ENCODE data around the gene GOLGA6C. TPM values are rescaled to one million over a fixed set of nuclear protein-coding genes. Genes with fewer than 3 reads are reported as not detected.
"Not testable (repeated sequence)": the region's sequence is repeated elsewhere in the genome, so short reads cannot be mapped to it uniquely, and the experiment has no call there.

GOLGA6C gene
- total RNA-seq (ENCODE audit: low replicate concordance) = not detected in 2 replicates

GRCh38 chr15:75258034-75258433 lies at the start of gene GOLGA6C:
Gene GOLGA6C (plus strand): TSS chr15:75258334. CDS start chr15:75258599, 265 bp downstream.
- not testable (repeated sequence) for H3K27ac Mint-ChIP-seq; H3K9ac ChIP-seq; H3K27ac ChIP-seq; H3K4me2 ChIP-seq; H3K4me3 Mint-ChIP-seq; H4K20me1 ChIP-seq (ENCODE audit: low read depth); H3K4me1 Mint-ChIP-seq; H3K9me3 ChIP-seq (ENCODE audit: low read depth); H3K9me3 Mint-ChIP-seq; H3F3A ChIP-seq (ENCODE audit: low read depth); H3K4me3 ChIP-seq; DNase-seq (ENCODE audit: low spot score); H2AFZ ChIP-seq (replicated peaks); H3K79me2 ChIP-seq (ENCODE audit: low read depth); H3K27me3 ChIP-seq; H3K36me3 ChIP-seq; H3K4me1 ChIP-seq; H3K36me3 Mint-ChIP-seq; H3K27me3 Mint-ChIP-seq (ENCODE audit: insufficient read depth, low read depth)

GRCh38 chr15:75208501-75209288 lies 49.4 kb upstream of the GOLGA6C start:
- H3K27ac ChIP-seq = no peak overlapping the region
- H3K79me2 ChIP-seq (ENCODE audit: low read depth) = peaks cover 29% of the 10 kb centered on the region
- H3K27ac Mint-ChIP-seq = no peak overlapping the region

GRCh38 chr15:75209289-75209676 lies 48.9 kb upstream of the GOLGA6C start:
- no peak overlapping the region for H3K27ac Mint-ChIP-seq
- peaks cover 65% of the 10 kb centered on the region for H4K20me1 ChIP-seq (ENCODE audit: low read depth)
- peaks cover 9% of the 10 kb centered on the region for H3K4me1 Mint-ChIP-seq
- no peaks in the 10 kb centered on the region for H3F3A ChIP-seq (ENCODE audit: low read depth)
- no peaks in the 10 kb centered on the region for H3K36me3 ChIP-seq
- no peak overlapping the region for H3K4me2 ChIP-seq
- H3K4me3 ChIP-seq = no peak overlapping the region
- H3K9me3 Mint-ChIP-seq = no peaks in the 10 kb centered on the region
- no peak overlapping the region for H3K27ac ChIP-seq
- no peak for DNase-seq (ENCODE audit: low spot score)
- H3K4me3 Mint-ChIP-seq = no peak overlapping the region
- H3K27me3 Mint-ChIP-seq (ENCODE audit: insufficient read depth, low read depth) = peaks cover 4% of the 10 kb centered on the region
- TF ChIP-seq EZH2phosphoT487 (IDR thresholded peaks at IDR 0.05) = no peak
- no peak for TF ChIP-seq CTCF (IDR thresholded peaks at IDR 0.05)
- TF ChIP-seq EZH2 (IDR thresholded peaks at IDR 0.05) = no peak
- no peak overlapping the region for H2AFZ ChIP-seq (replicated peaks)
- H3K36me3 Mint-ChIP-seq = peaks cover 2% of the 10 kb centered on the region
- no peaks in the 10 kb centered on the region for H3K27me3 ChIP-seq
- H3K9ac ChIP-seq = no peak overlapping the region
- peaks cover 23% of the 10 kb centered on the region for H3K79me2 ChIP-seq (ENCODE audit: low read depth)
- H3K9me3 ChIP-seq (ENCODE audit: low read depth) = no peaks in the 10 kb centered on the region
- peaks cover 3% of the 10 kb centered on the region for H3K4me1 ChIP-seq

More at GRCh38 chr15:75208501-75209288, 49.4 kb upstream of the GOLGA6C start:
- peaks cover 3% of the 10 kb centered on the region for H3K4me1 ChIP-seq
- peaks cover 6% of the 10 kb centered on the region for H3K27me3 ChIP-seq
- Mint-ChIP-seq H3K4me1 (peaks cover 10% of the 10 kb centered on the region), H3K9me3 (no peaks in the 10 kb centered on the region), H3K27me3 (ENCODE audit: insufficient read depth, low read depth) (peaks cover 4% of the 10 kb centered on the region), H3K4me3 (no peak overlapping the region), H3K36me3 (peaks cover 2% of the 10 kb centered on the region)
- DNase-seq (ENCODE audit: low spot score) = no peak
- no peaks in the 10 kb centered on the region for H3F3A ChIP-seq (ENCODE audit: low read depth)
- H3K4me2 ChIP-seq = no peak overlapping the region
- no peaks in the 10 kb centered on the region for H3K9me3 ChIP-seq (ENCODE audit: low read depth)
- no peaks in the 10 kb centered on the region for H3K36me3 ChIP-seq
- H2AFZ ChIP-seq (replicated peaks) = no peak overlapping the region
- H3K9ac ChIP-seq = no peak overlapping the region
- no peak overlapping the region for H3K4me3 ChIP-seq
- H4K20me1 ChIP-seq (ENCODE audit: low read depth) = peaks cover 71% of the 10 kb centered on the region
- no peak for TF ChIP-seq CTCF (IDR thresholded peaks at IDR 0.05)
- TF ChIP-seq EZH2 (IDR thresholded peaks at IDR 0.05) = no peak
- no peak for TF ChIP-seq EZH2phosphoT487 (IDR thresholded peaks at IDR 0.05)

- no peak overlapping the region for H3K27ac Mint-ChIP-seq
- peaks cover 50% of the 10 kb centered on the region for H4K20me1 ChIP-seq (ENCODE audit: low read depth)
- no peak overlapping the region for H2AFZ ChIP-seq (replicated peaks)
- peaks cover 4% of the 10 kb centered on the region for H3K27me3 Mint-ChIP-seq (ENCODE audit: insufficient read depth, low read depth)
- no peaks in the 10 kb centered on the region for H3K4me1 Mint-ChIP-seq
- peaks cover 2% of the 10 kb centered on the region for H3K36me3 Mint-ChIP-seq
- no peak overlapping the region for H3K4me3 Mint-ChIP-seq
- peaks cover 8% of the 10 kb centered on the region for H3K79me2 ChIP-seq (ENCODE audit: low read depth)
- no peaks in the 10 kb centered on the region for H3K9me3 Mint-ChIP-seq
- H3K9ac ChIP-seq = no peak overlapping the region
- H3K4me2 ChIP-seq = no peak overlapping the region
- H3K36me3 ChIP-seq = no peaks in the 10 kb centered on the region
- no peaks in the 10 kb centered on the region for H3K9me3 ChIP-seq (ENCODE audit: low read depth)
- H3K27me3 ChIP-seq = no peaks in the 10 kb centered on the region
- no peaks in the 10 kb centered on the region for H3F3A ChIP-seq (ENCODE audit: low read depth)
- no peaks in the 10 kb centered on the region for H3K4me1 ChIP-seq
- H3K4me3 ChIP-seq = no peak overlapping the region
- TF ChIP-seq EZH2phosphoT487 (IDR thresholded peaks at IDR 0.05) (no peak), EZH2 (IDR thresholded peaks at IDR 0.05) (no peak), CTCF (IDR thresholded peaks at IDR 0.05) (no peak)
- no peak for DNase-seq (ENCODE audit: low spot score)
- no peak overlapping the region for H3K27ac ChIP-seq
These were observed 47.3 kb upstream of the GOLGA6C start for GRCh38 chr15:75210811-75211230.

Measured in neural progenitor cell (in vitro differentiated cells).